HG02588 (cell line): ENCODE measurements around the gene ICA1L.

Experiments used
- ATAC-seq: cut with Tn5 transposase; IDR thresholded peaks from one replicate; pipeline ENCODE4 v1.9.1; 2021; ENCODE audit warnings: mild to moderate bottlenecking, moderate library complexity; ENCODE audit not compliant: unreplicated experiment

ICA1L gene

GRCh38 chr2:202750763-202751427 lies 120.7 kb downstream of the ICA1L start:
- no peak for ATAC-seq

GRCh38 chr2:202749477-202749876 lies 122.1 kb downstream of the ICA1L start:
- no peak for ATAC-seq

- ATAC-seq = no peak
These were observed 128.0 kb downstream of the ICA1L start for GRCh38 chr2:202743613-202744012.

- ATAC-seq = no peak
These were observed 134.7 kb downstream of the ICA1L start for GRCh38 chr2:202736826-202737225.

- no peak for ATAC-seq
These were observed 145.5 kb downstream of the ICA1L start for GRCh38 chr2:202726070-202726469.

- ATAC-seq = no peak
These were observed 147.8 kb downstream of the ICA1L start for GRCh38 chr2:202723746-202724145.
